Measurements from ENCODE around the gene SLC19A3.
"Not testable (repeated sequence)": the region's sequence is repeated elsewhere in the genome, so short reads cannot be mapped to it uniquely, and the experiment has no call there.

The SLC19A3 gene

DNA sequence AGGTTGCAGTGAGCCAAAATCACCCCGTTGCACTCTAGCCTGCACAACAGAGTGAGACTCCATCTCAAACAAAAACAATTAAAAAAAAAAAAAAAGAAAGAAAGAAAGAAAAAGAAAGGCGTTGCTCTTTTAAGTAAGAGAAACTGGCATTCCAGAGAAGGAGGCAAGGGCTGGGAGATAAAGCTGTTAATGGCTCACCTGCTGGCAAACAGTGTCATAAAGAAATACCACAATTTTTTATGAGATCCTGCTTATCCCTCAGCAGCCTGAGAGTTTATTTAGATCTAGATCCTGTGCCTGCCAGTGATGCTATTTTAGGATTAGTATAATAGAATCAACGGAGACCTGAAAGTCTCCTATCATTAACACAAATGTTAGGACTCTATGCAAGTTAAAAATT is 16.3 kb downstream of the SLC19A3 start:
- DNase-seq = no peak

DNA sequence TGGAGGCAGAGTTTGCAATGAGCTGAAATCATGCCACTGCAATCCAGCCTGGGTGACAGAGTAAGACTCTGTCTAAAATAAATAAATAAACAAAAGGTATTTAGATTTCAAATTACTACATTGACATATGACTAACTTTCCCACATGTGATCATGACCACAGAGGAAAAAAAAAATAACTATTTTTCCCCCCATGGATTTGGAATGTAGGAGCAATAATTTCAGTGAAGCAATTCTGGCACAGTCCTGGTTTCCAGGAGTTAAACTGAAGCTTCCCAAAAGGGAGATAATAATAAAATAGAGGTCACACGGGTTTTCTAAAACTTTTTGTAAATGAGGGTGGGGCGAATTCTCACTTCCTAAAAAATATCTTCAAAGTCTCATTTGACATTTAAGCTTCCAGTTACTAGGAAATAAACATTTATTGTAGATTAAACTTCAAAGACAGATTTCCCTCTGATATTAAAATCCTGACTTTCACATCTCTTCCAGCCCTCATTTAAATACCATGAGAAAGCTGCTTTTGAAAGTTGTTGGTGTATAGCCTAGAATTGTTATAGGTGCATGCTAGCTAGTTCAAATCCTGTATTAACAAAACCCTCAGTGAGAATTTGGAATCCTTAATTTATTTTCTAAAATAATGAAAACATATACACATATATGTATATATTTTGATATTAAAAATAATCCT is 20.7 kb downstream of the SLC19A3 start:
- no peak for DNase-seq

DNA sequence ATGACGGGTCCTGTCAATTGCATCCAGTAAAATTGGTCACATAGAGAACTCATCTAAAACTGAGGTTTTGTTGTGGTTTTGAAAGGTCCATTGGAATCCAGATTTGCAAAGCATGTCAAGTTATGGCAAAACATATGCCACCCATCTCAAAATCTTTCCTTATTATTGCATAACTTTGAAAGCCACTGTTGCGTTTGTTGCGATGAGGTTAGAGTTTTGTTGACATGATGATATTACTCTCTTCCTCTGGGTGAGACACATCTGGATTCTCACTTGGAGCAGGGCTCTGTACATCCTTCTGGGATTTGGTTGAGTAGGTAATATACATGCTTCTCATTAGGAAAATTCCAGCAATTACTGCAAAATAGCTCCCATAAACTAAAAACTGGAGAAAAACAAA is 30.6 kb downstream of the SLC19A3 start:
- DNase-seq = no peak

DNA sequence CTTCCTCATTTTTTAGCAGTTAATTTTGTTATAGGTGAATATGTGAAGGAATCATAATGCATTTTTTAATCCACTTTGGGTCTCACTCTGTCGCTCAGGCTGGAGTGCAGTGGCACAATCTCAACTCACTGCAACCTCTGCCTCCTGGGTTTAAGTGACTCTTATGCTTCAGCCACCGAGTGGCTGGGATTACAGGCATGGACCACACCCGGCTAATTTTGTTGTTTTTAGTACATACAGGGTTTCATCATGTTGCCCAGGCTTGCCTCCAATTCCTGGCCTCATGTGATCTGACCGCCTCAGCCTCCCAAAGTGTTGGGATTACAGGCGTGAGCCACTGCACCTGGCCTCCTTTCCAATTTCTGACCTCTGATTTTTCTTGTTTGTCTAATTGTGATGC is 33.6 kb downstream of the SLC19A3 start:
- DNase-seq = no peak

DNA sequence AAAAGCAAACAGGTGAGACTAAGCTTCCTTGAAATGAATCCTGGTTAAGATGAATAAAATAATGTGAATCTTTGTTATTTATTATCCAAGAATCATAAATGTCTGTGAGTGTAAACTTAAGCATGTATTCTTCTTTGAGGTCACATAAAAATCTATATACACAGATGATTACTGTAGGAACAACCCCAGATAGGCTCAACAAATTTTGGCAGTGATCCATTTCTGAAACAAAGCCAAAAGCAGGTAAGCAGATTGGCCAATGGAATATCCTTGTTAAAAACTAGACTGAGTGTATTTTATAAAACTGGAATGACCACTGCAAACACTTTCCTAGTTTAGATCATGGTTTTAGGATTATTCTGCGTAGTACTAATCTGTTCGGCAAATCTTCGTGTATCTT is 39.9 kb downstream of the SLC19A3 start:
- DNase-seq = no peak

DNA sequence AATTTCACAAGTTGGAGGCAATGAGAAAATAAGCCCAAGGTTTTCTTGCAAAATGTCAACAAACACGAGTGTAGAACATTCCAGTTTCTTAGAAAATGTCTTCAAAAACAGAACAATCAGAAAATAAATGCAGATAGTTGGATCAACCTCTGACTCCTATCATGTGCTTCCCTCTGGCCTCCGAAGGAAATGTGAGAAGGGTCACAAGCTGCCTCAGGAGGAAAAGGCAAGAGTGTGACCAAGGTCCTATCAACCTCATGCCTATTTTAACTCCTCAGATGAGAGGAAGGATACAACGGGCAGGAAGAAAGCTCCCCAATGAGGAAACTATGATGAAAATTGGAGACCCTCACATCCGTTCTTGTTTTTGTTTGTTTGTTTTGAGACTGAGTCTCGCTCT is 43.3 kb downstream of the SLC19A3 start:
- no peak for DNase-seq

DNA sequence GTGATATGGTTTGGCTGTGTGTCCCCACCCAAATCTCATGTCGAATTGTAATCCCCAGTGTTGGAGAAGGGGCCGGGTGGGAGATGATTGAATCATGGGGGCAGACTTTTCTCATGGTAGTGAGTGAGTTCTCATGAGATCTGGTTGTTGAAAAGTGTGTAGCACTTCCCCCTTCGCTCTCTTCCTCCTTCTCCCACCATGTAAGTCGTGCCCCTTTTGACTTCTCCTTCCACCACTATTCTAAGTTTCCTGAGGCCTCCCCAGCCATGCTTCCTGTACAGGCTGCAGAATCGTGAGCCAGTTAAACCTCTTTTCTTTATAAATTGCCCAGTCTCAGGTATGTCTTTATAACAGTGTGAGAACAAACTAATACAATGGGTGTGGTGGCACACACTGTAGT is 44.2 kb downstream of the SLC19A3 start:
- DNase-seq = not testable (repeated sequence)

DNA sequence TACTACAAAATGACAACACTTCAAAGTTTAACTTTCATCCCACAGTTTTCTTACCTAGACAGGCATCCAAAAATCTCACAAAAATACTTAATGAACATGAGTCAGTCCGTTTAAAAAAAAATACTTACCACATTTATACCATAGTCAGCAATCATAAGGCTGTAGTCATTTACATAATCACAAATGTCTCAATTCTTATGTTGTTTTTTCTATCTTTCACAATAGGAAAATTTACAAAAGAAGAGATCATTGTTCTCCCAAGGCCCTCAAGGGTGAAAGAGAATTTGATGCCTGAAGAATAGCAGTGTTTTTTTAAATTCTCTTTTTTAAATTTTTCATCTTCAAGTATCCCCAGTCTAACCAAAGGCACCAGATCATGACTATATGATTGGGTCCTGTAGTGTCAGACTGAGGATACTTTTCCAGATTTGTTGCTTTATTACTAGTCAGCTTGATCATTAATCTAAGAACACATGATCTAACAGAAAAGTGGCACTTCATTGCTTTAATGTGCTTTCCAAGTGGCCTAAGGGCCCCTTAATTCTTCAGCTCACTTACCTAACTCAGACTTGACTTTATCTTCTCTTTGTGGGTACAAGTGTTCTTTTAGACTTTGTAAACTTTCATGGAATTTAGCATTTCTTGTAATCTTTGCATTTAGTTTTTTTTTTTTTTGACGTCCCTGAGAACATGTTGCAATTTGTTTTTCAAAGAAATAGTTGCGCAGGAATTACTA is 46.5 kb downstream of the SLC19A3 start:
- DNase-seq = no peak

DNA sequence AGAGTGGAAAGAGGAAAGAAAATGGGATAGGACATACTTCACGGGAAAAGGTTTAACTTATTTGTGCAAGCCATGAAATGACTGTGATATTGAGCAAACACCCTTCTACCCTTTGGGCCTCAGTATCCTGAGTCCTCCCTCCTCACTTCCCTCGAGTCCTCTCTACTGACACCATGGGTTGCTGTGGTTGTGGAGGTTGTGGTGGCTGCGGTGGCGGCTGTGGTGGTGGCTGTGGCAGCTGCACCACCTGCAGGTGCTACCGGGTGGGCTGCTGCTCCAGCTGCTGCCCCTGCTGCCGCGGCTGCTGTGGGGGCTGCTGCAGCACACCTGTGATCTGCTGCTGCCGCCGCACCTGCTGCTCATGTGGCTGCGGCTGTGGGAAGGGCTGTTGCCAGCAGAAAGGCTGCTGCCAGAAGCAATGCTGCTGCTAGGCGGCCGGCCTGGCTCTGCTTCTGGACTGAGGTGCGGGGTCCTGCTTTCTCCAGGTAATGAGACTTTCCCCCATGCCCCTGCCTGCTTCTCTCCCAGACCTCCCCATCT is 51.1 kb downstream of the SLC19A3 start, which contains the start of gene SCYGR5:
Gene SCYGR5 (plus strand): TSS at position 174 of the 540 bp plus-strand sequence. CDS start 0 bp downstream, at position 174.
- DNase-seq = not testable (repeated sequence)

DNA sequence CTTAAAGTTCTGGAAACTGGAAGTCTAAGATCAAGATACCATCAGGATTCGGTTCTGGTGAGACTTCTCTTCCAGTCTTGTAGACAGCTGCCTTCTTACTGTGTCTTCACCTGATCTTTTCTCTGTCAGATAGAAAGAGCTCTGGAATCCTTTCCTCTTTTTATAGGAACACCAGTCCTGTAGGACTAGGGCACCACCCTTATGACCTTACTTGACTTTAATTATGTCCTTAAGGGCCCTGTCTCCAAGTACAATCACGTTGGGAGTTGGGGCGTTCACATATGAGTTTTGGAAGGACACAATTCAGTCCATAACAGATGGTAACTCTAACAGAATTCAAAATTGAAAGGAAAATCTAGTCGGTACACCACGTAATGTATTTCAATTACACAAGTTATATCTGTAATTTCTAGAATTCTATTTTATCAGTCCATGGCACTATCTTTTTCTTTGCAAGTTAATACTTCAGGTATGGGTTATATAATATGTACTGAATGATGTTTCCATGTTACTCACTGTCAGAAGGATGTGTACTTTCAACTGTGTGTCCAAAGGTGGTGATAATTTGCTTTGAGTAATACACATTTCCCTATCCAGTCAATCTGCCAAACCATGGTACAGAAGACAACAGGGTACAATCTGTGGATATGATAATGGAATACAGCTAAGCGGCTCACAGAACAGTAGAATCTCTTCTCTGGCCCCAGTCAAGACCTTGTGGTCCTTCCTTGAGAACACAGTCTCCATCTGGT is 52.5 kb downstream of the SLC19A3 start:
- DNase-seq = no peak

DNA sequence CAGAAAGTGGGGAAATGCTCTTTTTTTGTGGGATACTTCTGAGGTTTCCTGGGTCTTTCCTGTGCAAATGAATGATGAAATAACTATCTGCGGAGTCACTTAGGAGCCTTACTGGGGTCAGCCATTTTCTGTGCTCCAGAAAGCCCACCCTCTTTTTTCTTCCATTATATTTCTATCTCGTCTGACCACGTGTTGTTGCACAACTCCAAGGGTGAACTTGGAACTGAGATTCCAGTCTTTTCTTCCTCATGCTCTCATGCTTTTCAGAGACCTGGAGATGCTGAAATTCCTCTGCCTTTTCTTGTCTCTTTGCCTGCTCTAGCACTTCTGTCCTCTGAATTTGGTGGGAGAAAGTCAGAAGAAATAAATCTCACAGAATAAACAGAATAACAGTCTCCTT is 56.0 kb downstream of the SLC19A3 start:
- no peak for DNase-seq

DNA sequence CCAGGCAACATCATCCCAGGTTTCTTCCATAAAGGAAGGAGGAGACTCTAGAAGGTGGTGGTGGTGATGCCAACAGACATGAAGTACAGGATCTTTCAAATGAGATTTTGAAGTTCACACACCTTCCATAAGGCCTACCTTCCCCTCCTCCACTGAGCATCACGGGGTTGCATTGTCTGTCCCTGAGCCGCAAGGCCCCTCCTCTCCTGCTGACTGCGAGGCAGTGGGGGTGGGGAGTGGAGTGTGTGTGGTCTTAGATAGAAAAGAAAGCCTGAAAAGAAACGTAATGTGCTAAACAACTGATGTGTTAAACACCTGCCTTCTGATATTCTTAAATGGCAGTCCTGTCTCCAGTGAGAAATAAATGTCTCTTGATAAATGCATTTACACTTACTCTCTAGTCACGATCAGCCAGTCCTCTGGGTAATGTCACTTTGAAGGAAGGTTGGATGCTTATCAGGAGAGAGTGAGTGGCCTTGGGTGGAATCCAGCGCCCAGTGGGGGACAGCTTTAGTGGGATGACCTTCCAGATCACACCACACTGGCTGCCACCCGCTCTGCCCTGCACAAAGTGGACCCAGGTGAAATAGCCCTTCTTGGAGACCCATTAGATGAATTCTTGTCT is 56.7 kb downstream of the SLC19A3 start:
- no peak for DNase-seq

DNA sequence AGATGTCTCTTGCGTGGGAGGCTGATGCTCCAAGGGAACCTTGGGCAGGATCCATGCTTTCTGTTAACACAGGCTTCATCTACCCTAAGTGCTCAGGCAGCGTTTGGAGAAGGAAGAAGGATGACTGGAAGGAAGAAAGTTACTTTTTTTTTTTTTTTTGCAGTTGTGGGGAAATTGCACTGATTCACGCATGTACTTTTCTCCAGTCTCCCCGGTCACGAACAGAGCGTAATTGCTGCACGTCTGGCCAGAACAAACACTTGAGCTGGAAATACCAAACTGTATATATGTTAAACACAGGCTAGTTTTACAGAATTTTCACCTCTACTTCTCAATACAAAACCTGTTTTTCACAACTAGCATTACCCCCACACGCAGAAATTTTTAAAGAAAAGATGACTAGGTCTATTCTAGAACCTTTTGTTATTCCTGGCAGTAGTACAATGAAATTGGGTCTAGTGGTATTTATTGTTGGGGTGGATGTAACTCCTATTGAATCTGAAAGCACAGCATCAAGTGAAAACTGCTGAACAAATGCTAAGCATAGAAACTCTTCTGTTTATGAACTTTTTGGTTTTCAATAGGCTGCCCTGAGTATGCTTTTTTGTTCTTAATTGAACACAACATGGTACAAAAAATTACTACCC is 60.5 kb downstream of the SLC19A3 start:
- DNase-seq = no peak

DNA sequence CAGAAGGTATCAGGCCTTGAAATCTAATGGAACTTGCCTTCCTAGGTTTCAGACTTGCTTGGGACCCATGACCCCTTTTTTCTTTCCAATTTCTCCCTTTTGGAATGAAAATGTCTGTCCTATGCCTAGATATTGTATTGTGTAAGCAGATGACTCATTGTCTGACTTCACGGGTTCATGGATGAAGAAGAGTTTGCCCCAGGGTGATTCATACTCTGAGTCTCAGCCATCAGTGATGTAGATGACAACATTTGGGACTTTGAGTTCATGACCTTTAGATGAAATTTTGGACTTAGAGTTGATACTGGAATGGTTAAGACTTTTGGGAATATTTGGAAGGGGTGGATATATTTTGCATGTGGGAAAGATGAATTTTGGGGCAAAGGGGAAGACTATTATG is 62.4 kb downstream of the SLC19A3 start:
- no peak for DNase-seq

DNA sequence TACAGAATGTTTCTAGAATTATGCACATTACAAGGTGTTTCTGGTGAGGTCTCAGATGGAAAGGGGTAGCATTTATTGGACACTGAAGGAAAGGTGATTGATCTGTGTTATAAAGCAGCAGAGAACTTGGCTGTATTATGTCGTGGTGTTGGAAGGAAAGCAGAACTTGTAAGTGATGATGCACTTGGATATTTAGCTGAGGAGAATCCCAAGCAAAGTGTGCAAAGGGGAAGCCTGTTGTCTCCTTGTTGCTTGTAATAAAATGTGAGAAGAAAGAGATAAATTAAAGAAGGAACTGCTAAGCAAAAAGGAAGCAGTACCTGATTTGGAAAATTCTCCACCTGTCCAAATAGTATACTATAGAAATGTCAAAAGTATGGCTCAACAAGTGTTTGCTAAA is 63.4 kb downstream of the SLC19A3 start:
- no peak for DNase-seq

DNA sequence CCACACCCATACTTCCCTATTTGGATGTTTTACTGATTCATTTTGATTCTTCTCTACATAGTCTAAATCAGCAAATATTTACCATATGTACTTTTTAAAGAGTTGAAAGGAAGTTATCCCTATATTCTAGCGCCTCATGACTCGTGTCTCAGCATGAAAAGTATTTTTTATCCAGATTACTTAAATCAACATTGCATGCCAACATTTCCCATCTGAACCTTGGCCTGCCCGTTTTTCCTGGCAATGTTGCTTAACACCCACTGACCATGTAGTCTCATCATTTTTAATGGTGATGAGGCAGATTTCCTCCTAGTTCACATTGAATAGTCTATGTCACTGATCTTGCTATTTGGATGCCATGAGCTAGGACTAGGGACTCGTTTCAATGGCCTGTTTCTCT is 64.4 kb downstream of the SLC19A3 start:
- no peak for DNase-seq

DNA sequence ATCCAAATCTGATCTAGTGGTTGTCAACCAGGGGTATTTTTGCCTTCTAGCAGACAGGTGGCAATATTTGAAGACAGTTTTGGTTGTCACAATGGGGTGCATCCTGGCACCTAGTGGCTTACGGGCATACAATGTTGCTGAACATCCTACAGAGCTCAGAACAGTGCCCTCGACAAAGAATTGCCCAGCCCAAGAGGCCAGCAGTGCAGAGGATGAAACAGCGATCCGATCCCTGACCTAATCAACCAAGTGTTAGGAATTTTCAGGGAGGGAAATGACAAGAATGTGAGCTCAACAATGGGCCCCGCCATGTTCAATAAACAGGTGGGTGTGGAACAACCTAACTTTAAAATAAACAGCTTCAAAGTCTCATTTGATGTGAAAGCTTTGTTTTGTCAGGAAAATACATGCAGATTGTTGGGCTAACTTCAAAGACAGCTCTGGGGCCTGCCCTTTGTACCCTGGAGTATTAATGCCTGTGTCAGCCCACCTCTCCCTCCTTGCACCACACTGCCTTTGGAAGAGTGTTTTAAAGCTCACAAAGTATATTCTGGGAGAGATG is 73.8 kb downstream of the SLC19A3 start:
- no peak for DNase-seq

DNA sequence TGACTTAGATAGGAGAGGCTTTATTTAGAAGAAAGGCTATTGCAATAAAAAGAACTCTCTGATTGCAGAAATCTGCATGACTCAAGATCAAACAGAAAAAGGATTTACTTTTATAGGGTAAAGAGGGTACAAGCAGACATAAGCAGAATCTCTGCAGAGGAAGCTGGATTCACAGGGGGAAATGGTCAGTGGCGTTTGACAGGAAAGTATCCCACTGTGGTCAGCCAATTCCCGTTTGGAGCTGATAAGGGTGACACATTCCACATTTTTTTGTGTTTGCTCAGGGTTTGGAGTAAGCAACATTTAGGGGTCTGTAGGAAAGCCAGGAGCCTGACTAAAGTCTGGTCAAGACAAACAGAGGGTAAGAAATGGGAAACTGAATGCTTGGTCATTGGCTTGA is 75.2 kb downstream of the SLC19A3 start:
- DNase-seq = no peak

DNA sequence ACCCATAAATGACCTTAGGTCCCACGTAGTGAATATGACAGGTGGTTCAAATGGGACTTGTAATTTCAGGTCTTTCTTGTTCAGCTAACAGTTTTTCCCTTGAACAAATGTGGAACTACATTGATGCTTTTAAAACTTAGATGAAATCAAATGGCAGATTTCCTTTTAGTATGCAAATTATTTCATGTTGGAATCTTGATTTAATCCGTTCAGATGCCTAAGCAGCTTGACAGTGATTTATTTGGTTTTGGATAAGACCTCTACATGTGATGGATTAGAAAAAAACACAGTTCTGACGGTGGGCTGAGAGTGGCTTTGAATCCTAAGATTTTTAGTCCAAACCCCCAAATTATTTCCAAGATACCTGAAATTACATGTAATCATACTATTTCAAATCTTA is 83.6 kb downstream of the SLC19A3 start:
- no peak for DNase-seq

Measured in stimulated activated CD8-positive, alpha-beta memory T cell treated with anti-CD3 and anti-CD28 coated beads, Interleukin-4, amount 100 ng/mL, for 48 hours (primary cell).